Fibroblast of lung (primary cell): ENCODE measurements around the gene USP6NL. TPM values are rescaled to one million over a fixed set of nuclear protein-coding genes. Genes with fewer than 3 reads are reported as not detected.

Source experiments
- DNase-seq, 2 donors: peaks; one replicate each; pipeline versions ENCODE4 v3.0.0 to v3.0.0-alpha.2; 2010; ENCODE audit warnings: low read depth in 2 of 2
- H2AFZ ChIP-seq: 2 replicates; pipeline ENCODE4 v1.5.1; 2012; ENCODE audit warnings: low read length, control low read depth, inconsistent platforms
- H3K27ac ChIP-seq: 2 replicates; pipeline ENCODE4 v1.5.1; 2011; ENCODE audit warnings: low read length, control low read depth; ENCODE audit not compliant: insufficient read depth
- H3K27me3 ChIP-seq: 2 replicates; pipeline ENCODE4 v1.5.1; 2011; ENCODE audit warnings: mild to moderate bottlenecking, low read length; ENCODE audit not compliant: control insufficient read depth, insufficient read depth
- H3K36me3 ChIP-seq: 2 replicates; pipeline ENCODE4 v1.5.1; 2011; ENCODE audit warnings: low read length; ENCODE audit not compliant: control insufficient read depth, insufficient read depth
- H3K4me1 ChIP-seq: 2 replicates; pipeline ENCODE4 v1.5.1; 2011; ENCODE audit warnings: low read length; ENCODE audit not compliant: control insufficient read depth, insufficient read depth; ENCODE audit errors: extremely low read depth
- H3K4me2 ChIP-seq: 2 replicates; pipeline ENCODE4 v1.5.1; 2011; ENCODE audit warnings: low read length, control low read depth; ENCODE audit not compliant: insufficient read depth; ENCODE audit errors: extremely low read depth
- H3K4me3 ChIP-seq, 4 experiments: fragments of 200-600 bp in 1 of 4; sonication (generic) in 1 of 4; replicated peaks in 1 of 4; 2 replicates each; pipeline ENCODE4 v1.5.1; 2011 to 2016; ENCODE audit warnings: low read length in 4 of 4, low read depth in 3 of 4, mild to moderate bottlenecking in 3 of 4, control low read depth in 2 of 4, inconsistent platforms in 1 of 4, mixed read lengths in 1 of 4; ENCODE audit not compliant: insufficient read depth in 1 of 4; ENCODE audit errors: control extremely low read depth in 1 of 4
- H3K79me2 ChIP-seq: 2 replicates; pipeline ENCODE4 v1.5.1; 2012; ENCODE audit warnings: mild to moderate bottlenecking, low read length, inconsistent platforms; ENCODE audit not compliant: control insufficient read depth, insufficient read depth
- H3K9ac ChIP-seq: 2 replicates; pipeline ENCODE4 v1.5.1; 2011; ENCODE audit warnings: mild to moderate bottlenecking, low read length, control low read depth; ENCODE audit not compliant: insufficient read depth
- H3K9me3 ChIP-seq: 2 replicates; pipeline ENCODE4 v1.5.1; 2012; ENCODE audit warnings: low read depth, low read length; ENCODE audit not compliant: control insufficient read depth, insufficient read depth
- H4K20me1 ChIP-seq: 2 replicates; pipeline ENCODE4 v1.5.1; 2011; ENCODE audit warnings: low read length; ENCODE audit not compliant: control insufficient read depth, insufficient read depth; ENCODE audit errors: extremely low read depth
- EZH2 ChIP-seq: IDR thresholded peaks from 2 replicates; pipeline ENCODE4 v1.5.1; 2012; ENCODE audit warnings: low read length, control low read depth, mild to moderate bottlenecking; ENCODE audit errors: missing control alignments
- polyA plus RNA-seq, 2 donors: library from polyadenylated mRNA; depleted of rRNA in 1 of 2; stranded (reverse) in 1 of 2; unstranded in 1 of 2; fragments of >200 nt; gene quantifications; 2 replicates each; pipeline ENCODE4 v1.2.1, GENCODE V29; 2011 to 2012; ENCODE audit warnings: missing spikeins in 1 of 2
- total RNA-seq: library from RNA; depleted of rRNA; stranded (reverse); fragments of >200 nt; gene quantifications from 2 replicates; pipeline ENCODE4 v1.2.1, GENCODE V29; 2014
- TF ChIP-seq, protein P1 (sequence below), 2 donors: IDR thresholded peaks in 1 of 2; conservative IDR thresholded peaks in 1 of 2; 1 replicate in 1 of 2; 2 replicates in 1 of 2; pipeline ENCODE4 v1.5.1; 2011 to 2012; ENCODE audit warnings: low read length in 2 of 2, control low read depth in 1 of 2, inconsistent platforms in 1 of 2, low read depth in 1 of 2, mild to moderate bottlenecking in 1 of 2

The USP6NL gene
- total and polyA plus RNA-seq, 2 donors (not counting 1 experiment from before 2014, with no cell fraction given) = 8.9 to 13.4 TPM

DNA sequence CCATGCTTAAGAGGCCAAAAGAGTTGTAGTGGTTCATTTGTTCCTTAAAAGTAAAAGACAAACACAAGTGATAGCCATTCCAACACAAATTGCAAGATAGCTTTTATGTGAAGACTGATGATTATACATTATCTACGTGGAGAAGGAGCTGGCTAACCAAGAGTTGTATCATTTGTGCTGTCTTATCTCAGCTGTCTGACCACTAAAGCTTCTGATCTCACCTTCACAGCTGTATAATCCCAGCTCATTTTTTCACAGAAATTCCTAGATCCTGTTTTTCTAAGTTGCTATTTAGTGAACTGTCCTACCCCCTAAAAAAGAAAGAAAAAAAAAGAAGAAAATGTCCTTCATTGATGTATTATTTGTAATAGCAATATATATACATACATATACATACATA, 9.8 kb downstream of the USP6NL start:
- no peaks in the 10 kb centered on the region for H3K36me3 ChIP-seq
- H3K79me2 ChIP-seq = peaks cover 29% of the 10 kb centered on the region
- DNase-seq = peak in 1 of 2 donors; percentile 29
- no peak overlapping the region for H2AFZ ChIP-seq
- no peak overlapping the region for H3K4me2 ChIP-seq
- no peak overlapping the region for H3K9ac ChIP-seq
- H3K4me3 ChIP-seq = no peak overlapping the region
- no peaks in the 10 kb centered on the region for H4K20me1 ChIP-seq
- H3K27ac ChIP-seq = no peak overlapping the region
- no peaks in the 10 kb centered on the region for H3K27me3 ChIP-seq
- H3K4me1 ChIP-seq = no peaks in the 10 kb centered on the region
- no peaks in the 10 kb centered on the region for H3K9me3 ChIP-seq
- TF ChIP-seq, protein P1, sequence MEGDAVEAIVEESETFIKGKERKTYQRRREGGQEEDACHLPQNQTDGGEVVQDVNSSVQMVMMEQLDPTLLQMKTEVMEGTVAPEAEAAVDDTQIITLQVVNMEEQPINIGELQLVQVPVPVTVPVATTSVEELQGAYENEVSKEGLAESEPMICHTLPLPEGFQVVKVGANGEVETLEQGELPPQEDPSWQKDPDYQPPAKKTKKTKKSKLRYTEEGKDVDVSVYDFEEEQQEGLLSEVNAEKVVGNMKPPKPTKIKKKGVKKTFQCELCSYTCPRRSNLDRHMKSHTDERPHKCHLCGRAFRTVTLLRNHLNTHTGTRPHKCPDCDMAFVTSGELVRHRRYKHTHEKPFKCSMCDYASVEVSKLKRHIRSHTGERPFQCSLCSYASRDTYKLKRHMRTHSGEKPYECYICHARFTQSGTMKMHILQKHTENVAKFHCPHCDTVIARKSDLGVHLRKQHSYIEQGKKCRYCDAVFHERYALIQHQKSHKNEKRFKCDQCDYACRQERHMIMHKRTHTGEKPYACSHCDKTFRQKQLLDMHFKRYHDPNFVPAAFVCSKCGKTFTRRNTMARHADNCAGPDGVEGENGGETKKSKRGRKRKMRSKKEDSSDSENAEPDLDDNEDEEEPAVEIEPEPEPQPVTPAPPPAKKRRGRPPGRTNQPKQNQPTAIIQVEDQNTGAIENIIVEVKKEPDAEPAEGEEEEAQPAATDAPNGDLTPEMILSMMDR (conservative IDR thresholded peaks at IDR 0.05 in 1 of 2, IDR thresholded peaks at IDR 0.05 in 1 of 2; ENCODE audit: low read depth in 1 of 2, low read length in 2 of 2) = no peak
- no peak for TF ChIP-seq EZH2

- H3K9me3 ChIP-seq = no peaks in the 10 kb centered on the region
- H3K27ac ChIP-seq = no peak overlapping the region
- TF ChIP-seq, protein P1 (conservative IDR thresholded peaks at IDR 0.05 in 1 of 2, IDR thresholded peaks at IDR 0.05 in 1 of 2; ENCODE audit: low read depth in 1 of 2, low read length in 2 of 2) = no peak
- TF ChIP-seq EZH2 = no peak
- peaks cover 25% of the 10 kb centered on the region for H3K79me2 ChIP-seq
- H3K36me3 ChIP-seq = no peaks in the 10 kb centered on the region
- no peak overlapping the region for H3K9ac ChIP-seq
- H3K27me3 ChIP-seq = no peaks in the 10 kb centered on the region
- H3K4me3 ChIP-seq = no peak overlapping the region
- no peak overlapping the region for H3K4me2 ChIP-seq
- no peak for DNase-seq
- H2AFZ ChIP-seq = no peak overlapping the region
- H4K20me1 ChIP-seq = no peaks in the 10 kb centered on the region
- H3K4me1 ChIP-seq = no peaks in the 10 kb centered on the region
These were observed 11.2 kb downstream of the USP6NL start for GRCh38 chr10:11600280-11600679.

DNA sequence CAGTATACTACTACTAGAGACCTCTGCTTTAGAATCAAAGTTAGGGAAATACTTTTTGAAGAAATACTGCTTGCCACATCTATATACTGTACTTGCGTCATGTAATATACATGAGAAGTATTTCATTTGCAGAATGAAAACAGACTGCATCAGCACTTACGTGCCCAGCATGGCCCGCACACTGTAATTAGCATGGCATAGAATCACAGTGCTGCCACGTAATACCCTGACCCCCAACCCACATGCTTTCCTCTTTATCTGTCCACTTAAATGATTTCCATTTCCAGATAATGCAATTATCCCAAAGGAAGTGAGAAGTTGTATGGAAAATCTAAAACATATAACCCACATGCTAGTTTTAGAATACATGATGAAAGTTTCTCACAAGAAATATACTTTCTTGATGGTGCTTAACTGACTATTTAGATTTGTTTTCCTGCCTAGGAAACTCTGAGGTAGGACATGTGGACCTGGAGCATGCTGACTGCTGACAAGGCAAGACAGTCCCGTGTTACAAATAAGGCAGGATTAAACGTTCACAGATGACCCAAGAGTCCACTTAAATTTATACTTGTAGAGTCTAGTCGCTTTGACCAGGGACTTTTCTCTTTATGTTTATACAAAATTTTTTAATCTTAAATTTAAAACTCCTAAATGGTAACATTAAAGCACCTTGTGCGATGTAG, 12.6 kb downstream of the USP6NL start:
- Histone ChIP-seq H3K4me3 (no peak overlapping the region), H3K9me3 (no peaks in the 10 kb centered on the region), H3K27me3 (no peaks in the 10 kb centered on the region), H3K9ac (no peak overlapping the region), H3K4me2 (no peak overlapping the region), H4K20me1 (no peaks in the 10 kb centered on the region), H2AFZ (no peak overlapping the region), H3K36me3 (no peaks in the 10 kb centered on the region), H3K4me1 (no peaks in the 10 kb centered on the region), H3K27ac (no peak overlapping the region), H3K79me2 (peaks cover 22% of the 10 kb centered on the region)
- no peak for TF ChIP-seq EZH2
- TF ChIP-seq, protein P1 (conservative IDR thresholded peaks at IDR 0.05 in 1 of 2, IDR thresholded peaks at IDR 0.05 in 1 of 2; ENCODE audit: low read depth in 1 of 2, low read length in 2 of 2) = no peak
- peak in 1 of 2 donors; percentile 34 for DNase-seq
